NCI-H526 treated with DMSO at 0.1 percent for 48 hours (cell line): ENCODE data around the gene GTF2I.
"Not testable (repeated sequence)": the region's sequence is repeated elsewhere in the genome, so short reads cannot be mapped to it uniquely, and the experiment has no call there.

Experiments
- DNase-seq: peaks from one replicate; lab custom pipeline; 2025; lab: John Stamatoyannopoulos, UW

The GTF2I gene

DNA sequence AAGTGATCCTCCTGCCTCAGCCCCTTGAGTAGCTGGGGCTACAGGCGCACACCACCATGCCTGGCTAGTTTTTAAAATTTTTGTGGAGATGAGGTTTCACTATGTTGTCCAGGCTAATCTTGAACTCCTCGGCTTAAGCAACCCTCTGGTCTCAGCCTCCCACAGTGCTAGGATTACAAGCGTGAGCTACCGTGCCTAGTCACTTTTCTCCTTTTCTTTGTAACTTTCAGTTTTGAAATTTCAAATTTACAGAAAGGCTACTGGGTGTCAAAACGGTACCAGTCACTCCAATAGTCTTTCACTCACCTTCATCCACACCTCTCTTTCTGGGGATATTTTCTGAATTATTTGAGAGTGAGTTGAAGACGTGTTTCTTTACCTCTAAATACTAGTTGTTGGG, 117.6 kb downstream of the GTF2I start:
- DNase-seq, result not testable (repeated sequence)

DNA sequence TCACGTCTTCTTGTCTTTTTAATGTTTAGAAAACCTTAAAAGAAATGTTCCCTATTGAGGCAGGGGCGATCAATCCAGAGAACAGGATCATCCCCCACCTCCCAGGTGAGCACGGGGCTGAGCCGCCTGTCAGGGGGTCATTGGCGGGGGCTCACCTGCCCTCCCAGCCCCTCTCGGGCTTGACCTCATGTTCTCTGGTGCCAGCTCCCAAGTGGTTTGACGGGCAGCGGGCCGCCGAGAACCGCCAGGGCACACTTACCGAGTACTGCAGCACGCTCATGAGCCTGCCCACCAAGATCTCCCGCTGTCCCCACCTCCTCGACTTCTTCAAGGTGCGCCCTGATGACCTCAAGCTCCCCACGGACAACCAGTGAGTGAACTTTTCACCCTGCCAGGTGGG, 121.5 kb downstream of the GTF2I start:
- not testable (repeated sequence) for DNase-seq

DNA sequence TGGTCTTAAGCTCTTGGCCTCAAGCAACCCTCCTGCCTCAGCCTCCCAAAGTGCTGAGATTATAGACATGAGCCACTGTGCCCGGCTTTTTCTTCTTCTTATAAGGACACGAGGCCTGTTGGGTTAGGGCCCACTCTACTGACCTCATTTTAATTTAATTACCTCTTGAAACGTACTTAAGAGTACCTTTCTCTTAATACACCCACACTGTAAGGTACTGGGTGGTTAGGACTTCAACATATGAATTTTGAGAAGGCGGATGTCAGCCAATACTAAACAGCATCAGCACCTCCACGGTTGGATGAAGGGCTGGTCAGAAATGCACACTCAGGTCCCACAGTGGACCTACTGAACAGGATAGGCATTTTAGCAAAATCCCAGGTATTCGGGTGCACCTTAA, 124.2 kb downstream of the GTF2I start:
- DNase-seq, result not testable (repeated sequence)

DNA sequence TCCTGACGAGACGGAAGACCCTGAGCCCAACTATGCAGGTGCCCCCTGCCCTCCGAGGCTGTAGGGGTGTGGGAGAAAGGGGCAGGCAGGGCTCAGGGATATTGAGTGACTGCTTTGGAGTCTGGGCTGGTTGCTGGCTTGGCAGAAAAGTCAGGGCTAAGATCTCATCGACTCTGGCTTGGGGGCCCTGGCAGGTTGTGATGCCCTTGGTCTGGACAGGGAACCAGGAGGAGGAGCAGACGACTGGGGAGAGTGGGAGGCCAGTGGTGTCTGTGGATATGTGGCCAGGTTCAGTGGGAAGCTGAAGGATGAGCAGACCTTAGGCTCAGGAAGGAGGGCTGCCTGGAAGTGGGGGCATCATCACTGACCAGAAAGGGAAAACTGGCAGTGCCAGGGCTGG, 126.1 kb downstream of the GTF2I start:
- not testable (repeated sequence) for DNase-seq

DNA sequence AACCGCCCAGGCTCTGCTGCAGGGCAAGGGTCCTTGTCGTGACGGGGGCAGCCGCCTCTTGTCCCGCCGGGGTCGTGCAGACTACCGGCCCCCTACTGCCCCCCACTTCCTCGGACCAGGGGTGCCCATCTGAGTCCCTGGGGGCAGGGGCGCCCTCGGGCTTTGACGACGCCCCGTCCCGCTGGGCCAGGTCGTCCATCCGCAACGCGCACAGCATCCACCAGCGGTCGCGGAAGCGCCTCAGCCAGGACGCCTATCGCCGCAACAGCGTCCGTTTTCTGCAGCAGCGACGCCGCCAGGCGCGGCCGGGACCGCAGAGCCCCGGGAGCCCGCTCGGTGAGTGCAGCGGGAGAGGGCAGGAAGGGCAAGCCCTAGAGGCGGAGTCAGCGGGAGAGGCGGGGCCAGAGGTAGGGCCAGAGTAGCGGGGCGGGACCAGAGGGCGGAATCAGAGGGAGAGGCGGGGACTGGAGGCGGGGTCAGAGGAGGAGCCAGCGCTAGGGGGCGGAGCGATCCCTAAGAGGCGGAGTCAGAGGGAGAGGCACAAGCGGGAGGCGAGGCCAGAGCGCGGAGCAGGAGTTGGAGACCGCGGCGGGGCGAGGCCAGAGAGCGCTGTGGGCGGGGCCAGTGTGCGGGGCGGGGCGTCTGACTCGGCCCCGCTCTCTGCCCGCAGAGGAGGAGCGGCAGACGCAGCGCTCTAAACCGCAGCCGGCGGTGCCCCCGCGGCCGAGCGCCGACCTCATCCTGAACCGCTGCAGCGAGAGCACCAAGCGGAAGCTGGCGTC, 131.0 kb downstream of the GTF2I start:
- DNase-seq, result peak; percentile 87

DNA sequence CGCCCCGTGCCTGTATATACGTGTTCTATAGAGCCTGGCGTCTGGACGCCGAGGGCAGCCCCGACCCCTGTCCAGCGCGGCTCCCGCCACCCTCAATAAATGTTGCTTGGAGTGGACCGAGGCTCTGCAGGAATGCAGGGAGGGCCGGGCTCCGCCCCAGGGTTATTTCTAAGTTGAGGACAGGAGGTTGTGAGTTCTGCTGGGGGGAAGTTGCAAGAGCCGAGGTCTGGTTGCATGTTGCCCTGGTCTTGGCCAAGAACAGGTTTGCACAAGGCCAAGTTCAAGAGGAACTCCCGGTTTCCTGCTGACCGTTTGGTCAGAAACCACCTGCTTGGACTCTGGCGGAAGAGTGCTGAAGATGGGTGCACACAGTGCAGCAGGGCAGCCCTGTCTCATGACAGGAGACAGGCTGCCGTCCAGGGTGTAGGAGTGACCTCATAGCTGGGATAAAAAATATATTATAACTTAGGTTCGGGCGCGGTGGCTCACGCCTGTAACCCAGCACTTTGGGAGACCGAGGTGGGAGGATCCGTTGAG, 131.8 kb downstream of the GTF2I start:
- not testable (repeated sequence) for DNase-seq

DNA sequence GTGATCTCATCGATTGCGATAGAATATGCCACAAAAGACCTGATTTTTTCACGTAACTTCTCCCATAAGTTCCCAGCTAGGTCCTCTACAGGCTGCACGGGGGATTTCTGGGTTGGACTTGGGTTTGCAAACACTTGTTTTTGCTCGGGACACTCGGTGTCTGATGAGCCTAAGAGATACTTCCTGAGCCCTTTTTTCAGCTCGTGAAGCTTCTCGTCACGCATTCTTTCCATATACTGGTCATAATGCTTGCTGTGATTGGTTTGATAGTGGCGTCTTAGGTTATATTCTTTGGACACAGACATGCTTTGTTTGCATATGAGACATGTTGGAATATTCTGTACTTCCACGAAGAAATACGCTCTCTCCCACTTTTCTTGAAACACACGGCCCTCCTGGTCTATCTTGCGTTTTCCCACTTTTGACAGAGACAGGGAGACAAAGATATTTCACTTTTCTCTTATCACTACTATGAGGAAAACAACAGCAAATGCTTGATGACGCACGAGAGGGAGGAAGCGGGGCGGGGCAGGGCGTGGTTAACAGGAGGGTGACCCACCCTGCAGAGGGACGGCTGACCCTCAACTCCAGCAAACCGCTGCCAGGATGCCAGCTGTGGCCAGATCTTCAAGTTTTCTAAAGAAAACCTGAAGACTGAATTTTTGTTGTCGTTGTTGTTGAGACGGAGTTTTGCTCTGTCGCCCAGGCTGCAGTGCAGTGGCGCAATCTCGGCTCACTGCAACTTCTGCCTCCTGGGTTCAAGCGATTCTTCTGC, 140.5 kb downstream of the GTF2I start:
- not testable (repeated sequence) for DNase-seq

DNA sequence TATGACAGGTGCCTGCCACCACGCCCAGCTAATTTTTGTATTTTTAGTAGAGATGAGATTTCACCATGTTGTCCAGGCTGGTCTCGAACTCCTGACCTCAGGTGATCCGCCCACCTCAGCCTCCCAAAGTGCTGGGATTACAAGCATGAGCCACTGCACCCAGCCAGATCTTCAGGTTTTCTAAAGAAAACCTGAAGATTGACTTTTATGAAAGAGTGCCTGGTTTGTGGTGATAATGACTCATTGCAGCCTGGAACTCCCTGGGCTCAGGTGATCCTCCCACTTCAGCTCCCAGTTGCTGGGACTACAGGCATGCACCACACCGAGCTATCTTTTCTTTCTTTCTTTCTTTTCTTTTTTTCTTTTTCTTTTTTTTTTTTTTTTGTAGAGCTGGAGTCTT, 141.1 kb downstream of the GTF2I start:
- DNase-seq, result not testable (repeated sequence)
